Spinal cord (tissue), 10 donors: ENCODE data around the gene HPRT1. TPM values are rescaled to one million over a fixed set of nuclear protein-coding genes. Genes with fewer than 3 reads are reported as not detected.

ENCODE experiments used
- DNase-seq, 6 donors: peaks; one replicate each; pipeline versions ENCODE4 v3.0.0 to v3.0.0-alpha.2; 2013 to 2015; ENCODE audit warnings: low spot score in 6 of 6, low read depth in 4 of 6
- H3K27ac ChIP-seq: one replicate; pipeline ENCODE4 v1.5.1; 2013; ENCODE audit warnings: low read depth, low read length, control low read depth
- H3K27me3 ChIP-seq: one replicate; pipeline ENCODE4 v1.6.1; 2013; ENCODE audit warnings: low read length; ENCODE audit not compliant: control insufficient read depth, insufficient read depth
- H3K36me3 ChIP-seq: one replicate; pipeline ENCODE4 v1.6.1; 2013; ENCODE audit warnings: low read length; ENCODE audit not compliant: control insufficient read depth, insufficient read depth
- H3K4me1 ChIP-seq: one replicate; pipeline ENCODE4 v1.6.1; 2013; ENCODE audit warnings: low read length; ENCODE audit not compliant: control insufficient read depth, insufficient read depth
- H3K4me3 ChIP-seq: one replicate; pipeline ENCODE4 v1.5.1; 2013; ENCODE audit warnings: low read depth, low read length, control low read depth
- H3K9me3 ChIP-seq: one replicate; pipeline ENCODE4 v1.6.1; 2013; ENCODE audit warnings: low read length; ENCODE audit not compliant: control insufficient read depth, insufficient read depth
- WGBS: methylation state at CpG from one replicate; pipeline ENCODE4 v1.1.5; 2013; ENCODE audit warnings: missing lambda C conversion rate; ENCODE audit not compliant: insufficient coverage; 5-methylcytosine and 5-hydroxymethylcytosine counted together
- polyA plus RNA-seq, 2 donors: library from polyadenylated mRNA; unstranded; fragments of 120-200 nt; gene quantifications; one replicate each; pipeline ENCODE4 v1.2.1, GENCODE V29; 2013; ENCODE audit not compliant: insufficient read length in 2 of 2
- total RNA-seq, 2 donors: library from RNA; depleted of rRNA in 1 of 2; stranded (reverse); fragments of 120-200 nt in 1 of 2; fragments of >200 nt in 1 of 2; gene quantifications; one replicate each; pipeline versions ENCODE4 v1.2.3 to v1.2.4, GENCODE V29; 2013 to 2014
- donor health status: healthy.

The HPRT1 gene
- total and polyA plus RNA-seq, 4 donors, result 15.3 to 49.3 (median 42.2) TPM

DNA sequence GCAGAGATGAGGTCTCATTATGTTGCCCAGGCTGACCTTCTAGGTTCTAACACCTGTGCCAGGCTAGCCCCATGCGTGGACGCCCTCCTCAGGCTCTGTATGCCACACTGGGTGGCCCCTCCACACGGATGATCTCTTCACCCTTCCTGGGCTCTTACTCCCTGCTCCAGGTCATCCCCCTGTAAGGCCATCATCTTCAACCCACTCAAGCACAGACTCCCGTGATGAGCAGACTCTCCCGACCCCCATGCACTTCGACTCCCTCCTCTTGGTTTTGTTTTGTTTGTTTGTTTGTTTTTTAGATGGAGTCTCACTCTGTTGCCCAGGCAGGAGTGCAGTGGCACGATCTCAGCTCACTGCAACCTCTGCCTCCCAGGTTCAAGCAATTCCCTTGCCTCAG lies 70.9 kb downstream of the HPRT1 start:
- Histone ChIP-seq H3K27ac (no peak overlapping the region), H3K4me3 (no peak overlapping the region), H3K4me1 (no peaks in the 10 kb centered on the region), H3K36me3 (no peaks in the 10 kb centered on the region), H3K9me3 (no peaks in the 10 kb centered on the region), H3K27me3 (no peaks in the 10 kb centered on the region)
- DNase-seq, result no peak
- WGBS, result 80% methylated on average over 3 of the region's 7 CpGs

DNA sequence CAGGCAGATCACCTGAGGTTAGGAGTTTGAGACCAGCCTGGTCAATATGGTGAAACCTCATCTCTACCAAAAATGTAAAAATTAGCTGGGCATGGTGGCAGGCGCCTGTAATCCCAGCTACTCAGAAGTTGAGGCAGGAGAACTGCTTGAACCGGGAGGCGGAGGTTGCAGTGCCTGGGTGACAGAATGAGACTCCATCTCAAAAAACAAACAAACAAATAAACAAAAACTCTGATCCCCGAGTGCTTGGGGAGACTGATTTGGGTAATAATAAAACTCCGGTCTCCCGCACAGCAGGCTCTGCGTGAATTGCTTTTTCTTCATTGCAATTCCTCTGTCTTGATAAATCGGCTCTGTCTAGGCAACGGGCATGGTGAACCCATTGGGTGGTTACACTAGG lies 73.4 kb downstream of the HPRT1 start:
- no peaks in the 10 kb centered on the region for H3K36me3 ChIP-seq
- no peak for DNase-seq
- WGBS, result 39% methylated on average over 5 of the region's 9 CpGs
- no peaks in the 10 kb centered on the region for H3K27me3 ChIP-seq
- H3K27ac ChIP-seq, result no peak overlapping the region
- no peaks in the 10 kb centered on the region for H3K9me3 ChIP-seq
- no peaks in the 10 kb centered on the region for H3K4me1 ChIP-seq
- no peak overlapping the region for H3K4me3 ChIP-seq

DNA sequence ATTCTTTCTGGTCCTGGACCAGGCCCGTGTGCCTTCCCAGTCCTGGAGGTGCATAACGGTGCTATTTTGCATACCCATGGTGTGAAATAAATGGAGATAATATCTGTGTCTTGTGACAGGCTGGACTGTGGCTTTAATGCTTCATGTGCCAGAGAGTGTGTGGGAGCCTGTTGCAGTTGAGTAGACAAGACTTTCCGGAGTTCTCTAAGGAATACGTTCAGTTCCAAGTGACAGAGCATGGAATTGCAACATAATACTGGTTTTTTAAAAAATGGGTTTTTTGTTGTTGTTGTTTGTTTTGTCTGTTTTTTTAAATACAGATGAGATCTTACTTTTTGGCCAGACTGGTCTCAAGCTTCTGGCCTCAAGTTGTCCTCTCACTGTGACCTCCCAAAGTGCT lies 74.0 kb downstream of the HPRT1 start:
- H3K27ac ChIP-seq, result no peak overlapping the region
- 52% methylated on average over 4 of the region's 4 CpGs for WGBS
- H3K4me1 ChIP-seq, result no peaks in the 10 kb centered on the region
- H3K27me3 ChIP-seq, result no peaks in the 10 kb centered on the region
- no peaks in the 10 kb centered on the region for H3K9me3 ChIP-seq
- H3K36me3 ChIP-seq, result no peaks in the 10 kb centered on the region
- DNase-seq, result no peak
- no peak overlapping the region for H3K4me3 ChIP-seq

DNA sequence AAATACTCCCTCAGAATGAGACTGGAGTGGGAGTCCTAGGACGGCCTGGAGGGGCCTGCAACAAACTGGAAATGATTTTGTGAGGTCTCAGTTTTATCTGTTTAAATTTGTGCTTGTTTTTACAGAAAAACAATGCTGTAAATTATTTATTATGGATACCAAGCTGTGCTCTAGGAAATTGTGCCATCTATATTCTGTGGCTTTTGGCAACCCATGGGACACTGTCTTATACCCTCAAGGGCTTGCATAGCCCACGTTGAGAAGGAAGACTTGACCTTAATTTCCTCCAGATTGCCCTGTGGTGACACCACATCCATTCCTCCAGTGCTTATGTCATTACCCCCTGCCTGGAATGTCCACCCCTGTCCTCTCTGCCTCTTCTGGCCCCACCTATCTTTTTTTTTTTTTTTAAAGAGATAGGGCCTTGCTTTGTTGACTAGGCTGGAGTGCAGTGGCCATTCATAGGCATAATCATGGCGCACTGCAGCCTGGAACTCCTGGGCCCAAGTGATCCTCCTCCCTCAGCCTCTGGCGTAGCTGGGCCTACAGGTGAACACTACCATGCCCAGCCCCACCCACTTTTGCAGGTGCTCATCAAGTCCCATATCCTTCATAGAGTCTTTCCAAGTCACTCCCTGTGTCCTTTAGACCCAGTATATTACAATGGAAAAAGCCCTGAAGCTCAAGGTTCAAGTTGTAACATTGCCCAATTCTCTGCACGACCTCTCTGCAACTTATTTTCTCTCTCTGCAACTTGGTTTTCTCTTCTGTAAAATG lies 77.4 kb downstream of the HPRT1 start:
- Histone ChIP-seq H3K36me3 (no peaks in the 10 kb centered on the region), H3K4me1 (no peaks in the 10 kb centered on the region), H3K4me3 (no peak overlapping the region), H3K27ac (no peak overlapping the region), H3K27me3 (peaks cover 2% of the 10 kb centered on the region), H3K9me3 (no peaks in the 10 kb centered on the region)
- WGBS, result 62% methylated on average over 3 of the region's 5 CpGs
- DNase-seq, result no peak

DNA sequence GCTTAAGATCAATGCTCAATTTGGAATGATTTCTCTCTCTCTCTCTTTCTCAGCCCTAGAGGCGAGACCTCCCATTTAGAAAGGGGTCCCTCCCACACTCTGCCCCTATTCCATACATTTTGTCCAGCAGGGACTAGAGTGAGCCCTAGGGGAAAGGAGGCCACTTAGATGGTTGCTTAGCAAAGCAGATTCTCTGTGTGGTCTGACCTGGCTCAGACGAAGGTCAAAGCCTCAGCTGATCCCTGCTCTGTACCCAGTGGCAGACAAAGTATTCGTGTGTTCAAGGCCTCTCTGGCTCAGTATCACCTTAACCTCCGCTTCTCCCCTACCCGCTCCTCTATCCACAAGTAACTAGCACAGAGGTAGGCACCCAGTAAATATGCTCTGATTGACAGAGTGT lies 78.4 kb downstream of the HPRT1 start:
- no peaks in the 10 kb centered on the region for H3K4me1 ChIP-seq
- peaks cover 2% of the 10 kb centered on the region for H3K27me3 ChIP-seq
- no peak for DNase-seq
- H3K27ac ChIP-seq, result no peak overlapping the region
- no peaks in the 10 kb centered on the region for H3K36me3 ChIP-seq
- H3K4me3 ChIP-seq, result no peak overlapping the region
- no CpG with 5 or more reads among the region's 5 CpGs for WGBS
- H3K9me3 ChIP-seq, result no peaks in the 10 kb centered on the region

DNA sequence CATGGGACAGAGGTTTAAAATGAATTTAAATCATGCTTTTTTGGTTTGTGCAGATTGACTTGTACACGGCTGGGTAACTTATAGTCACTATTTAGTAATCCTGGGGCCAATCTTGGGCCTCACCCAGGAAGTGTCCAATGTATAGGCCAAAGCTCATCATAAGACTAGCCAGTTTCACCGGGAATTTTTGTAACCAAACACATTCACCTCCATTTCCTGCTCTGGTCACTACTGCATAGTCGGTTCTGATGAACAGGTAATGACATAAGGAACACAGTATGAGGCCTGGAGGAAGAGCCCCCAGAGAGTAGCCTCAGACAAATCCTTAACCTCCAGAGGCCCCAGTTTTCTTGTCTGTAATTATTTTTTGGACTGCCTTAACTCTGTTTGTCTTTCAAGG lies 81.9 kb downstream of the HPRT1 start:
- H3K4me3 ChIP-seq, result no peak overlapping the region
- no peak overlapping the region for H3K27ac ChIP-seq
- DNase-seq, result no peak
- WGBS, result 67% methylated on average over 1 of the region's 3 CpGs
- no peaks in the 10 kb centered on the region for H3K9me3 ChIP-seq
- H3K27me3 ChIP-seq, result peaks cover 29% of the 10 kb centered on the region
- H3K36me3 ChIP-seq, result peaks cover 5% of the 10 kb centered on the region
- peaks cover 22% of the 10 kb centered on the region for H3K4me1 ChIP-seq

DNA sequence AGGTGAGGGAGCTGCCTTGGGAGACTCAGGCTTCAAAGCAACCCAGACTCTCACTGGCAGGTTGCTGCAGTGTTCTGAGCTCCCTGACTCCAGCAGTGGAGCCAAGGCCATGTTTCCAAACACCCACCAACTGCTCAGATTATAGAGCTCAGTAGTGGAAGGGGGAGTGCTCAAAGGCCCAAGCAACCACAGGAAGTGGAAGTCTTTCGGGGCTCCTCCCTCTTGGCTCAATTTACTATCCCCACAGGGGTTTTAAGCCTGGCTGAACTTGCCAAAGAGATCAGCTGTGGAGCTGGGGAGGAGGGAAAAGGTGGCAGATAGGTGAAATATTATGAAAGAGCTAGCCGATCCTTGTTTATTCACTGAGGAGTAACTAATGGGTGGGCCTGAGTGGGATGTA lies 82.5 kb downstream of the HPRT1 start:
- peaks cover 5% of the 10 kb centered on the region for H3K36me3 ChIP-seq
- WGBS, result no CpG with 5 or more reads among the region's 2 CpGs
- H3K9me3 ChIP-seq, result no peaks in the 10 kb centered on the region
- H3K4me1 ChIP-seq, result peaks cover 22% of the 10 kb centered on the region
- peak in 1 of 6 donors; percentile 49 for DNase-seq
- H3K27me3 ChIP-seq, result peaks cover 35% of the 10 kb centered on the region
- no peak overlapping the region for H3K4me3 ChIP-seq
- no peak overlapping the region for H3K27ac ChIP-seq

DNA sequence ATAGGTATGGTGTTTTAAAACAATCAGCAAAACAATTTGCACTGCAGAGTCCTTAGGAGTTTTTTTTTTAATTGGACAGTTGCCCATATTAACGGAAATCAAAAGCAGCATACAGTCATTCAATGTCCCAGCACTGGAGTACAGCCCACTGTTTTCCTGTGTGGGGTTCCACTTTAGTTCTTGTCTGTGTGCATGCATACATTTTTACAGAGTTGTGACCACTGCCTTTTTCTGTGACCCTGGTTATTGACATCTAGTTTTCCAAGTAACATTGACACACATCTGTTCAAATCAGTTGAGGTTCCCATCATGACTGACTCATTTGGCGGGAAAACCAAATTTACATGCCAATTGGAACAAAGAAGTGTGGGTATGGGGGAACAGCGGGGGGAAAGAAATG lies 83.3 kb downstream of the HPRT1 start:
- H3K27me3 ChIP-seq, result peaks cover 42% of the 10 kb centered on the region
- H3K4me3 ChIP-seq, result no peak overlapping the region
- H3K36me3 ChIP-seq, result peaks cover 5% of the 10 kb centered on the region
- H3K27ac ChIP-seq, result no peak overlapping the region
- DNase-seq, result no peak
- peaks cover 22% of the 10 kb centered on the region for H3K4me1 ChIP-seq
- no CpG with 5 or more reads among the region's 3 CpGs for WGBS
- no peaks in the 10 kb centered on the region for H3K9me3 ChIP-seq

DNA sequence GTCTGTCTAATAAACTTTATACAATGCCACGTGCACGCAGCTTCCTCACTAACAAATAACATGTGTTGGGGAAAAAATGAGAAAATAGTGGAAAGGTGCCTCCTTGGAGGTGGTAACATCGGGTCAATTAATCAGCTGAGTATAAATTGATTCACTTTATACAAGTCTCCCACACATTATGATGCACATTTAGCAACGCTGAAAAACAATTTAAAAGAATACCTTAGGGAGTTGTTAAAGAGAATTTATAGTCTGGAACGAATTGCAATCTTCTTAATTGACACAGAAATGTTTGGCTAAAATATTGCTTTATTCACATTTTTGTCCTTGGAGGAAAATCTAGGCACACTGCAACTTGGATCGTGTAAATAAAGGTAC lies 84.2 kb downstream of the HPRT1 start:
- peaks cover 50% of the 10 kb centered on the region for H3K27me3 ChIP-seq
- peak overlapping the region; percentile 31 for H3K4me3 ChIP-seq
- peak in 1 of 6 donors; percentile 44 for DNase-seq
- H3K9me3 ChIP-seq, result no peaks in the 10 kb centered on the region
- H3K36me3 ChIP-seq, result peaks cover 5% of the 10 kb centered on the region
- no peak overlapping the region for H3K27ac ChIP-seq
- H3K4me1 ChIP-seq, result peaks cover 22% of the 10 kb centered on the region
- 27% methylated on average over 1 of the region's 6 CpGs for WGBS

DNA sequence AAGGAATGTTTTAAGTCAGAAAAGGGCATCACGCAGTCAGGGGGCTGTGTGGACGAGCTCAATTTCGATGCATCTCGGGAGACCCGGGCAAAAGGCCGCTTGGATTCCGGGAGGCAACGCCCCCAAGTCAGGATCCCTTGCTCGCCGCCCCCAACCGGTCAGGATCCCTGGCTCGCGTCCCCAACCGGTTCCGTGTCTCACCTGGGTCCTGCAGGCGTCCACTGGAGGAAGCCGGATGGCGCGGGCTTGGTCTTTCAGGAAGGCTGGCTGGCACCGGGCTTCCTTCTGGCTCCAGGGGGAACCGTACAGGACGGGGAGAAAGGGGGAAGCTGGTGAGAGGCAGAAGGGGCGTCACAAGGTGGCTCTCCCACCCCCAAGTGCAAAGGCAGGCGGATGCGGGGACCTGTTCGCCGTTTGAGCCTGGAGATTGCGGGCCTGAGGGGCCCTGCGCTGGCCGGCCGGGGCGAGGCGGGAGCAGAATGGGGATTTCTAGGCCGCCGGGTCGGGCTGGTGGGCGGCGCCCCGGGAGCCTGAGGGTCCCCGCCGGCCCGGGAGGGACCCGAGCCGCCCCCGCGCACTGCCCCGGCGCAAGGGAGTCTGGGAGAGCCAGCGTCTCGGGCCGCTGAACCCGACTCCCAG lies 84.7 kb downstream of the HPRT1 start:
- peaks cover 5% of the 10 kb centered on the region for H3K36me3 ChIP-seq
- H3K27me3 ChIP-seq, result peaks cover 52% of the 10 kb centered on the region
- no peaks in the 10 kb centered on the region for H3K9me3 ChIP-seq
- WGBS, result 17% methylated on average over 52 of the region's 52 CpGs
- DNase-seq, result no peak
- peaks cover 22% of the 10 kb centered on the region for H3K4me1 ChIP-seq
- H3K4me3 ChIP-seq, result peak overlapping the region; percentile 31
- H3K27ac ChIP-seq, result no peak overlapping the region
